T1000 (cell line): ENCODE results near the gene GATA3.

Experiments
- DNase-seq: peaks from one replicate; lab custom pipeline; 2025; ENCODE audit warnings: mixed read lengths; lab: John Stamatoyannopoulos, UW

GATA3 gene

DNA sequence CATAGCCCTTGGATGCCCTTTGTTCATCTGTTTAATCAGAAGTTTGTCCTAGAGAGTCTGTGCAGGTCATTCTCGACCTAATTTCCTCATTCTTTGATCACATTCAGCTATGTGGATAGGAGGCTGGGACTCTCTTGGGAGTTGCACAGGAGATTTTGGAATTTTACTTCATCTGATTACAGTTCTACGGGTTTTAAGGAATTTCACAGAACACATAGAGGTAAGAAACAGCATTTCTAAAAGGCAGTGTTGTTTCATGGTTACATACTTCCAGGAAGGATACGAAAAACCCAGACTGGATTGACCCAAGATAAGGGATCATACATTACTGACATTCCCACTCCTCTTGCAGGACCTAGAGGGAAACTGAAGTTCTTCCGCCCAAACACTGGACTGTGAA, 45.9 kb downstream of the GATA3 start:
- no peak for DNase-seq

DNA sequence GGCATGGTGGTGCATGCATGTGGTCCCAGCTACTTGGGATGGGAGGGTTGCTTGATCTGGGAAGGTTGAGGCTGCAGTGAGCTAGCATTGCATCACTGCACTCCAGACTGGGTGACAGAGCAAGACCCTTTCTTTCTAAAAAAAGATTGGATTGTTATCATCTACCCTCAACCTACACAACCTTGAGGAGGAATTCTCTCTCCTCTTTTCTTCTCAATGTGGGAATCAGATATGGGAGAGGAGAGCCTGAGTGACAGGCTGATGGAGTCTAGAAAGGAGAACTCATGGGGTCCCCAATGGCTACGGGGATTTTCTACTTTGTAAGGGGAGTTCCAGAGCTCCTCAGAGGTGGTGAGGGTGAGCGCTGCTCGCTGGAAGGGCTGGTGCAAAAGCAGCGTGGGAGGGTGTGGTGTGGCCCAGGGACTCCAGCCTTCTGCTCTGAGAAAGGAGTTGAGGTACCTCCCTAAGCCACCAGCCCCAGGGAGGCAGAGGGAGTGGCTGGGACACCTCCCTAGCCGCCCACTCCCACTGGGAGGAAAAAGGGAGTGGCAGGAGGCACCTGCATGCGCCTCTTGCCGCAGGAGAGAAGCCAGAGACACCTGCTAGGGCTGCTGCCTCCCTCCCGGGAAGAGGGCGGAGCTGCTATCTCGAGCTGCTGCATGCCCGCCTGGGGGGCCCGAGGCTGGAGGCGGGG, 48.4 kb downstream of the GATA3 start:
- DNase-seq = no peak

DNA sequence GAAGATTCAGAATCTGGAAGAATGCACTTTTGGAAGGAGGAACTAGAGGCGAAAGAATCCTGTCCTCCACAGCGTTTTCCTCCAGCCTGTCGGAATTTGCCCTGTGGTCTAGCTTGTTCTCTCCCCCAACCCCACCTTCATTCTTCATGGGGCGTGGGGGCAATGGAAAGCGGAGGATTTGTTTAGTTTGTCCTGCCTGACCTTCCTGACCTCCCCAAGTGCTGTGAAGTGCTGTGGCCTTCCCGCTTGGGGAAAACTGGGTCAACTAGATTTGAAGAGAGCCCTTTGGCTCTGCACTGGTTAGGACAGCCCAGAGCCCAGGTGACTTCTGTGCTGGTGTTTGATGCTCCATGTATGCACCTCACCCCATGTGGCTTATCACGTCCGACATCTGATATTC, 49.1 kb downstream of the GATA3 start:
- DNase-seq = no peak

DNA sequence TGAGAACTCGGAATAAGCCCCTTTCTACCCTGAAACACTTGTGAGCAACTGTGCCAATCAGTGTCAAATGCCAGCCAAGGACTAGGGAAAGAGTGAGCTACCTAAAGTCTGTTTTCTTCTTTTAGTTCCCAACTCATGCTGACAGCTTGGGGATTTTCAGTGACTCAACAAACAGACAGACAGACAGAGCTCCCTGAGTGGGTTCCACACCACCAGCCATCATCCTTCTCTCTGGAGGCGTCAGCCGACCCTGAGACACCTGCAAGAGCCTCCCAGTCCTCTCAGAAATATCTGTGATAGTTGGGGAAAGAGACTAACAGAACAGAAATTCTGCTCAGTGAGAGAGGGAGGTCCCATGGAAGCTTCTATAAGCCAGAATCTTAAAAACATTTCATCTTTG, 49.5 kb downstream of the GATA3 start:
- no peak for DNase-seq

DNA sequence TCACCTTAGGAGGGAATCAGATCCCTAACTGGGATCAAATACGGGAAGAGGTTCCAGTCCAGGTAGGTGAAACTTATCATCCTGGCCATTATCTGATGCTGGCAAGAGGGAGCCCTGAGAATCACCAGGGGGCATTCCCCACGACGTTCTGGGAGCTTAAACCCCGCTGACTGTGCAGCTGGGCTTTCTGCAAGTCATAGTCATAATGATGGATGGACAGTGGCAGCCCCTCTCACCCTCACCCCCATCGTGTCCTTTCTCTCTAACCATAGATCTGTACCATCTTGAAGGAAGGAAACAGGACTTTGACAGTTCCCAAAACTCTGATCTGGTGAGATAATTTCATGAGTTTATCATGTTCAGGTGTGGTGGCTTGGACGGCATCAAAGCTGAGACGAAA, 50.2 kb downstream of the GATA3 start:
- DNase-seq = no peak

DNA sequence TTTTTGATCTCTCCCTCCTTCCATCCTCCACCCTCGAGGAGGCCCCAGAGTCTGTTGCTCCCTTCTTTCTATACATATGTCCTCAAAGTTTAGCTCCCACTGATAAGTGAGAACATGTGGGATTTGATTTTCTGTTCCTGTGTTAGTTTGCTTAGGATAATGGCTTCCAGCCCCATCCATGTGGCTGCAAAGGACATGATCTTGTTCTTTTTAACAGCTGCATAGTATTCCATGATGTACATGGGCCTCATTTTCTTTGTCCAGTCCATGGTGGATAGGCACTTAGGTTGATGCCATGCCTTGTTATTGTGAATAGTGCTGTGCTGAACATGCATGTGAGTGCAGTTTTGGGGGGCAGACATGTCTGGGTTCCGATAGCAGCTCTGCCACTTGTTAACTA, 51.4 kb downstream of the GATA3 start:
- DNase-seq = no peak

DNA sequence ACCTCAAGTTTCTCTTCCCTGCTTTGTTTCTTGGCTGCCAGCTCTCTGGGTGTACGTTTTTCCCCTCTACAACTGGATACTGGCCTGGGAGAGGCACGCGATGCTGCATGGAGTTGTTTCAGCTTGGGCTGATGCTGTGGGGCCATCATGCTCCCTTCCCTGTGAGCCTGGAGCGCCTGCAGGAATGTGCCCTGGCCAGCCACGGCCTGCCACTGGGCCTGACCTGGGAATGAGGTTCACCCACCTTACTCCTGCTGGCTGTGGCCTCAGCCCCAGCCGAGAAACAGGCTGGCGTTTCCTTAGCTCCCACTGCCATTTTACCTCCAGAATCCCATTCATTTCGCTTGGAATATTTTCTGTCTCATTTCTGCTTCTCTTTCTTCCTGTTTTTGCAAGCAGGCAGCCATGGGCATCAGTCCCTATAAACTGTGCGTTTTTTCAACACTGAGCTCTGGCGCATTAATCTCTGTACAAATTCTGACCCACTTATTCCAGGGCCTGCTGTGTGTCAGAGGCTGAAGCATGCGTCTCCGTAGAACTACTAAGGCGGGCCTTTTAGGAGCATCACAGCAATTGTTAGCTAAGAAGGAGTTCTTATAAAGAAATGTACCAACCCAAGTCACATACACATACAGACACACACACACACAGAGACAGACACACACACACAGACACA, 57.9 kb downstream of the GATA3 start:
- no peak for DNase-seq

DNA sequence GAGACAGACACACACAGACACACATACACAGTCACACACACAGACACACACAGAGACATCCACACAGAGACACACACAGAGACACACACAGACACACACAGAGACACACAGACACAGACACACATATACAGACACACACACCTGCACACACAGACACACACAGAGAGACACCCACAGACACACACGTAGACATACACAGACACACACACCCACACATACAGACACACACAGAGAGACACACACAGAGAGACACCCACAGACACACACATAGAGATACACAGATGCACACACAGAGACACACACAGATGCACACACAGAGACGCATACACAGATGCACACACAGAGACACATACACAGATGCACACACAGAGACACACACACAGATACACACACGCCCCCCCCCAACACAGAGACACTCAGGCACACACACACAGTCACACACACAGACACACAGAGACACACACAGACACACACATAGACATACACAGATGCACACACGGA, 58.5 kb downstream of the GATA3 start:
- DNase-seq = no peak

DNA sequence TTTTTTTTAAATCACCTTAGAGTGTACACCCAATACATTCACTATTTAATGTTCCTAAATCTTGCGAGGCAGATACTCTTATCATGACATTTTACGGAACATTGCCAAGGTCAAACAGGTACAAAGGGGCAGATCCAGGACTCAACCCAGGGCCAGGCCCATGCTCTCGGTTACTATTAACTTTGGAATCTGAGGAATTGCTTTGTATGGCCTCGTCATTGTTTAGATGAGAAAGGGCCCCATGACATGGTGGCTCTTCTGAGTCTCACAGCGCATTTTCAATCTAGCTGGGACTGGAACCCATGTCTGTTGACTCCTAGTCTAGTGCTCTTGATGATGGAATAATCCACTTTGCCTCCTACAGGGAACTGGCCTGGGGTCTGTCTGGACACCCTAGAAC, 59.1 kb downstream of the GATA3 start:
- no peak for DNase-seq

DNA sequence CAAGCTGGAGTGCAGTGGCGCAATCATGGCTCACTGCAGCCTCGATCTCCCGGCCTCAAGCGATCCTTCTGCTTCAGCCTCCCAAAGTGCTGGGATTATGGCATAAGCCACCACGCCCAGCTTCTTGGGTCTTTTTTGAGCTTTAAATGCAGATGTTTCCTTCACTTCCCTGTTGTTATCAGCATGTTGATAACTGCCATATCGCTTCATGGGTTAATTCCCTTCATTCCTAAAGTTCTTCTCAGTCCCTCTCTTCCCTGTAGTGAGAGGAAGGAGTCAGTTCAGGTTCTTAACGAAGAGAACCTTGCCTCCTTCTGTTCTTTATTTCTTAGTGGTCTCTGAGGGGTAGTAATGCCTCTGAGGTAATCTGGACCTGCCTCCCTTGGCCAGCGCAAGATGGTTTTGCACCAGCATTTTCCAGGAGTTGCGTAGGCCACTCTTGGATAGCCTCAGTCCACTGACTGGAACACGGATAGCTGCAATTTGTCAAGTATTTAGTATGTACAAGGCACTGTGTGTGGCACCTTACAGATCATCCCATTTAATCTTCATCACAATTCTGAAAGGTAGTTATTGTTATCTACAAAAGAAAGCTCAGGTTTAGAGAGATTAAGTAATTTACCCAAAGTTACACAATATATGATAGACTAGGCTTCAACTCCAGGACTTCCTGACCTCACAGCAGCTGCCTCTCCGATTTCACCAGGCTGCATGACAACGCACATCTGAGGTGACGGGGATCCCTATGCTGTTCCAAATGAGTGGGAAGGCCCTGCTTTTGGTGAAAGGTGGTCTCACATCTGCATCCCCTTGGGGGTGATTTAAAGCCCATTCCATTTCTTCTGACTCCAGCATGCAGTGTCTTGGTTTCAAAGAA, 60.5 kb downstream of the GATA3 start:
- DNase-seq = no peak

DNA sequence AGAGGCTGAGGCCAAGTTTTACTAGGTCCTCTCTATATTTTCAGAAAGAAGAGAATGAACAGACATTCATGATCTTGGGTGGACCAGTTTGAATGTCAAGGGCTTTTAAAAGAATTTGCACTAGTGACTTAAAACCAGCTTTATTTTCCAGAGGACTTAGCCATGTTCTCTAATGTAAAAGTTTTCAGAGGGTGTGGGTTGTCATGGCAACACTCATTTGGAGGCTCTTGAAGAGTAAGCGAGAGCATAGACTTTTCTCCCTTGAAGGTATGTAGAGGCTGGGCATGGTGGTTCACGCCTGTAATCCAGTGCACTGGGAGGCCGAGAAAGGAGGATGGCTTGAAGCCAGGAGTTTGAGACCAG, 61.1 kb downstream of the GATA3 start:
- no peak for DNase-seq

DNA sequence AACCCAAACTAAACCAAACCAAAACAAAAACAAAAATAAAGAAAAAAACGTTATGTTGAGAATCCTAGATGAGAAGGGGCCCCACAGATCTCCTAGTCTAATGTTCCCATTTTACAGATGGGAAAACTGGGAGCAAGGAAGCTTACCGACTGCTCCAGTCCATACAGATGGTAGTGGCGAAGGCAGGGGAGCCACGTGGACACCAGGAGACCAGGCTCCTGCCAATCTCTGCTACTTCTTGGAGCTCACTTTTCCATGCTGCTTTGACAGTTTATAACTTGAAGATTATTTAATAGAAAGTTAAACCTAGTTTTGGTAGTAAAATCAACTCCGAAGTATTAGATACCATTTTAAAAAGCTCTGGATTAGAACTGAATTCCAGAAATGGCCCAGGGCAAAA, 62.0 kb downstream of the GATA3 start:
- no peak for DNase-seq

DNA sequence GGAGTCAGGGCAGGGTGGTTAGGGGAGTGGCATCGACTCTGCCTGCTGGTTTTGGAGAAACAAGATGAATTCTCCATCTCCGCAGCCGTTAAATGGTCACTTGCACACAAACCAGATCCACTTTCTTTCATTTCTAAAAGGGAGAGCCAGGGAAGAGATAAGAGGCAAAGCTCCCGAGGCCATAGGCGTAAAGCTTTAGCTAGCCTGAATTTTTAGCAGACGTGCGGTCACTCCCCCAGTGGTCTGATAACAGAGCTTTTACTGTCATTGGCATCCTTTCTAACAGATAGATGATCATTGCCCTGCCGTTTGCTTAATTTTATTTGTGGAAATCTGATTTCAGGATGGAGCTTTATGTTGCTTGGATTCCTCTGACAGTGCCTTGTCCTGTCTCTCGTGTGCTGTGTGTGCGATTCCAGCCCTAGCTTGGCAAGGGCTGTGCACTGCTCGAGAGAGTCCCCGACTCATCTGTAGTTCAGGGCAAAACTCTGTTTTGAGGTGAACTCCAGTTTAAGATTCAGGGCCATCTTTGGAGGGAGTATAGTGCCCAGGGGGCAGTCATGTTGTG, 62.5 kb downstream of the GATA3 start:
- no peak for DNase-seq

DNA sequence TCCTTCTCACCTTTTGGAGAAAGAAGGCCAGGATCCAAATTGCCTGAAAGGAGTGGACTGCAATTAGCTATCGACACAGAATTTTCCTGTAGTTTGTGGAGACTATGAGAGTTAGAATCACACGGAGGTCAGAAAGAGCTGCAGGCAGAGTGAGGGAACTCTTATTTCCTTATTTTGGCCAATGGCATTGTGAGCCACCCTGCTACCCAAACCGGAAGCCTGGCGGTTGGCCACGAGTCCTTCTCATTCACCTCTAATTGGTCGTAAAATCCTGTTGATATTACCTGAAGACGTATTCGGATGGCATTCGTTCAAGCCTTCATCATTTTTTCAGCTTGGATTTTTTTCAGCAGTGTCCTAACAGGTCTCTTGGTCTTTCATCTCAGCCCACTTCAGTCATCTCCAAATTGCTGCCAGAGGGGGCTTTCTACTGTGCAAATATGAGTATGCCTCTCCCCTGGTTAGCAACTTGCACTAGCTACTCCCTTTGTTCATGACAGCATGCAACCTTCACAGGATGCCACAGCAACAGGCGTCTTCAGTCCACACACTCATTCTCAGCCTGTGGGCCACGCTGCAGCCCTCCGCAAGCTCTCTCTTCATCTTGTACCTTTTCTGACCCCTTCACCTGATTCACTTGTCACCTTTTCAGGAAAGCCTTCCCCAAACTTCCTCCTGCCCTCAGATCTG, 66.9 kb downstream of the GATA3 start:
- no peak for DNase-seq

DNA sequence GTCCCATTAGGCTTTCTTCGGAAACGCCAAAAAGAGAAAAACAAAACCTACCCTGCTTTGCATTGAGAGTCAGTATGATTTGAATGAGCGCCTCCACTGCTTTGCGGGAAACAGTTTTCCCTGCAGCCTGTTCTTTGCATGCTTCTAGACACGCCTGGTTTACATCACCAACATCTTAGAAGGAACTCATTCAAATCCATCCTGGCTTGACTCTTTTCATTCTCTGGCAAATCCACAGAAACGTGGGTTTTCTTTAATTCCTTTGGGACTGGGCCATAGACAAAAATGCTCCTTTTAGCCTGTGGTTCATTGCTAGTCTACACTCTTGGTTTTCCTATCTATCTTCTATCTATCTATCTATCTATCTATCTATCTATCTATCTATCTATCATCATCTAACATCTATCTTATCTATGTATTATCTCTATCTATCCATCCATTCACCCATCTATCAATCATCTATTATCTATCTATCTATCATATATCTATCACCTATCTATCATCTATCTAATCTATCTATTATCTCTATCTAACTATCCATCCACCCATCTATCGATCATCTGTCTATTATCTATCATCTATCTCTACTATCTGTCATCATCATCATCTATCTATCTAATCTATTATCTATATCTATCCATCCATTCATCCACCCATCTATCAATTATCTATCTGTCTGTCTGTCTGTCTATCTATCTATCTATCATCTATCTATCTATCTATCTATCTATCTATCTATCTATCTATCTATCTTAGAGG, 68.3 kb downstream of the GATA3 start:
- DNase-seq = no peak

DNA sequence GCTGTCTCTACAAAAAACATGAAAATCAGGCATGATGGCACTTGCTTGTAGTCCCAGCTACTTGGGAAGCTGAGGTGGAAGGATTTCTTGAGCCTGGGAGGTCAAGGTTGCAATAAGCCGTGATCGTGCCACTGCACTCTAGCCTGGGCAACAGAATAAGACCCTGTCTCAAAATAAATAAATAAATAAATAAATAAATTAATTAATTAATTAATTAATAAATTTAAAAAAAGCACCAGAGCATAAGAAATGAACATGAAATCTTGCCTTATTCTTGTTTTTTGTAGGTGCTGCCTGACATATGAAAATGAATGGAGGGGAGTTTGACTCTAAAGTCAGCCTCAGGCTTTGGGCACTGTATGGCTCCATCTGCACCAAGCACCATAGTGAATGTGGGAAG, 69.9 kb downstream of the GATA3 start:
- DNase-seq = no peak
